Measurements from ENCODE around the gene ENKD1.

Gene ENKD1

DNA sequence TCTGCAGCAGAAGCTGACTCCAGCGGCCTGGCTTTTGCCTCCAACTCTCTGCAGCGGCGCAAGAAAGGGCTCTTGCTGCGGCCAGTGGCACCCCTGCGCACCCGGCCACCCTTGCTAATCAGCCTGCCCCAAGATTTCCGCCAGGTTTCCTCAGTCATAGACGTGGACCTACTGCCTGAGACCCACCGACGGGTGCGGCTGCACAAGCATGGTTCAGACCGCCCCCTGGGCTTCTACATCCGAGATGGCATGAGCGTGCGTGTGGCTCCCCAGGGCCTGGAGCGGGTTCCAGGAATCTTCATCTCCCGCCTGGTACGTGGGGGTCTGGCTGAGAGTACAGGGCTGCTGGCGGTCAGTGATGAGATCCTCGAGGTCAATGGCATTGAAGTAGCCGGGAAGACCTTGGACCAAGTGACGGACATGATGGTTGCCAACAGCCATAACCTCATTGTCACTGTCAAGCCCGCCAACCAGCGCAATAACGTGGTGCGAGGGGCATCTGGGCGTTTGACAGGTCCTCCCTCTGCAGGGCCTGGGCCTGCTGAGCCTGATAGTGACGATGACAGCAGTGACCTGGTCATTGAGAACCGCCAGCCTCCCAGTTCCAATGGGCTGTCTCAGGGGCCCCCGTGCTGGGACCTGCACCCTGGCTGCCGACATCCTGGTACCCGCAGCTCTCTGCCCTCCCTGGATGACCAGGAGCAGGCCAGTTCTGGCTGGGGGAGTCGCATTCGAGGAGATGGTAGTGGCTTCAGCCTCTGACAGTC lies 4.5 kb downstream of the ENKD1 start:
- DNase-seq, result no peak

DNA sequence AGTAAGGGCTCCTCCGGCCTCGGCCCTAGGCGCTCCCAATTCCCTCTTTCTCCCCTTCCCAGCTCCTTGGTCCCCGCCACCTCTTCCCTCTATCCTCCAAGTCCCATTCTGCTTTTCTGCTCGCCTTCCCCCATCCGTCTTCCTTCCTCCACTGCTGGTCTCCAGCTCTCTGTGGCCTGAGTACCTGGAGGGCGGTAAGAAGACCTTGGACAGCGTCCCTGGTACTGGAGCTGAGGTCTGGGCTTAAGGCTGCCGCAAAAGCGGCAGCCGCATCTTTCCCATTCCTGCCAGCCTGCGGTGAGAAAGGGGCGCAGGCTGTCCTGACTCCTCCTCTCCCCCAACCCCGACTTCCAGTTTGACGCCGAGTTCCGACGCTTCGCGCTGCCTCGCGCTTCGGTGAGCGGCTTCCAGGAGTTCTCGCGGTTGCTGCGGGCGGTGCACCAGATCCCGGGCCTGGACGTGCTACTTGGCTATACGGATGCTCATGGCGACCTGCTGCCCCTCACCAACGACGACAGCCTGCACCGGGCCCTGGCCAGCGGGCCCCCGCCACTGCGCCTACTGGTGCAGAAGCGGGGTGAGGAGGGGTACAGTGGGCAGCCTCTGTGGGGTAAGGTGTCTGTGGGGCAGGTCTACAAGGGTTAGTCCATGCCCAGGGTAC lies 5.3 kb downstream of the ENKD1 start:
- DNase-seq, result peak; percentile 46

DNA sequence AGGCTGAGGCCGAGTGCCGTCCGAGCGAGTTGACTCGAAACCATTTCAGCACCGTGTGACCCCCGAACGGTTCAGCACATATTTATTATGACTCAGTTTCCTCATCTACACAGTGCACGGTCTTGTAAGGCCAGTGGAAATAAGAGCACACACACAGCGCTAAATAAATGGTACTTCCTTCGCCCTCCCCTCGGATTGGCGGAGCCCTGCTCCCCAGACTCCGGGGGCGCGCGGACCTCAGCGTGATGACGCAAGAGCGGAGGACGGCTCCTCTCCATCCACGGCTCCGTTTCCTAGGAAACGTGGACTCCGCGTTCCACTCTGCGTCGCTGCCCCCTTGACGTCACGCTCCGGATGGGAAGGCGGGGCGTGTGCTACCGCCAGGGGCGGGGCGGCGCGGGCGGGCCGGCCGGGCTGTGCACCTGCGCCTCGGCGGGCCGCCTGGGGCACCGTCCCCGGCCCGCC lies 6.0 kb downstream of the ENKD1 start, which contains the start of gene PARD6A:
PARD6A (plus strand) TSS at position 397 of the 465 bp plus-strand sequence. CDS start 79 bp downstream, outside the sequence.
- DNase-seq, result peak; percentile 98

DNA sequence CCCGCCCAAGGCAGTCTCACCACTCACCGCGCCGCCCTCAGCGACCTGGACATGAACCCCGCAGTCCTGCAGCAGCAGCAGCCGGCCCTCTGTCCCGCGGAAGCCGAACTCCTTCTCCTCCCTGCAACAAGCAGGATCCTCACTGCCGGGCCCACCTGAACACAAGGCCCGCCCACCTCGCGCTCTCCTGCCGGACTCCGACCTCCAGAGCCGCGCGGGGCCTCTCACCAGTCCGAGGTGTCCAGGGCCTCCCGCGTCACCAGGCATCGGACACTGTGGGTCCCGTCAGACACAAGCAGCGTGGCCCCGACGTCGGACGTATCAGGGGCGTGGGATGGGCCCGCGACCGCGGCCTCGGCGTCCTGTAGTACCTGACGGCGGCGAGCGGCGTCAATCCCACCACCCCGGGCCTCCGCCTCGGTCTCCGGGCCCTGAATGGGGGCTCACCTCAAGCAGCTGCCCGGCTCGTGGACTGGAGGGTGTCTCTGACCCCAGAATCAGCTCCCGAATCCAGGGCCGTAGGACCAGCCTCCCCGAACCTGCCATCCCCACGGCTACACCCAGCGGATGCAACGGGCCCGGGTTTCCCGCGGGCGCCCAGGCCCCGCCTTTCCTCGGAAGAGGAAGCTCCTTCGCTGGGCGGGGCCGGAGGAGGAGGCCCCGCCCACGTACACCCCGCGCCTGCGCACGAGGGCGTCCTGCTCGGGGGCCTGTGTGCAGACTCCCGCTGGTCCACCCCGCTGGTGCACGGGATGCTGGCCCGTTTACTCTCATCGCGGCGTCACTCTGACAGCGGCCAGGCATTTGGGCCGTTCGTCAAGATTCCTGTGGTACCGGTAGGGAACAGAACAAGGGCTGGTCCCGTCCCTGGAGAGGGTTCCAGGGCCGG lies 6.6 kb downstream of the ENKD1 start, which contains the start of gene ACD:
ACD (minus strand) TSS at position 586 of the 889 bp plus-strand sequence; CDS start at position 546, 40 bp downstream.
- DNase-seq, result peak; percentile 94

DNA sequence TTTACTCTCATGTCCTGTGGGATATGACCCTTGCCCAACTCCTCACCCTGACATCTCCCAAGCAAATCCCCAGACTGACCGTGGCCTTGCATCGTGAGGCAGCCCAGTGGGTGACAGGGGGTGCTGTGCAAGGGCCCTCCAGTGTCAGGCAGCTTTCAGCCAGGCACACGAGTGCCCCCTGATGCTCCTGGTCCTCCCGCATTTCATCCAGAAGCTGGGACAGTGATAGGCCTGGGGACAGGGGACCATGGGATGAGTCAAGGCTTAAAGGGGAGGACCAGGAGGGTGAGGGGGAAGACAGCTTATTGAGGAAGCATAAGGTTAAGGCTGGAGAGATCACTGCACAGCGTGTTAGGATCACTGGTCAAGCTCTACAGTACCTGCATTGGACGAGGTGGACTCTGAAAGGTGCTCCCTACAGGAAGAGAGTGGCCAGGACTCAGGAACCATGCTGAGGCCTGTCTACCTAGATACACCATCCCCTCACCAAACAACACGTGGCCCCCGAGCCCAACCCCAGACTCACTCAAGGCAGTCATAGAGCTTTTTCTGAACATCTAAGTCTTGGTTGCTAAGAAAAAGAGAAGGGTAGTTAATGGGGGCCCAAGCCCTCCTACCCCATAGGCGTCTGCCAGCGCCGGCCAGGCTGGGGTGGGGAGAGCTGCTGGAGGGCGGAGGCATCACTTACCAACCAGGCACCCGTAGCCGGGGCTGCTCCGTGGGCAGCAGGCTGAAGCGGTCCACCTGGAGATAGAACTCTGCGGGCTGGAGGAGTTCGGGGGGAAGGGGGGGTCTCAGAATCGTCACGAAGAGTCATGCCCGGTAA lies 7.5 kb downstream of the ENKD1 start:
- DNase-seq, result no peak

- DNase-seq, result no peak
Observed at GRCh38 chr16:67657751-67658518, 8.6 kb downstream of the ENKD1 start.

- DNase-seq, result no peak
Observed at GRCh38 chr16:67657017-67657608, 9.4 kb downstream of the ENKD1 start.

- no peak for DNase-seq
Observed at GRCh38 chr16:67656344-67657016, 10.1 kb downstream of the ENKD1 start.

GRCh38 chr16:67655363-67655762 lies 11.2 kb downstream of the ENKD1 start:
- no peak for DNase-seq

DNA sequence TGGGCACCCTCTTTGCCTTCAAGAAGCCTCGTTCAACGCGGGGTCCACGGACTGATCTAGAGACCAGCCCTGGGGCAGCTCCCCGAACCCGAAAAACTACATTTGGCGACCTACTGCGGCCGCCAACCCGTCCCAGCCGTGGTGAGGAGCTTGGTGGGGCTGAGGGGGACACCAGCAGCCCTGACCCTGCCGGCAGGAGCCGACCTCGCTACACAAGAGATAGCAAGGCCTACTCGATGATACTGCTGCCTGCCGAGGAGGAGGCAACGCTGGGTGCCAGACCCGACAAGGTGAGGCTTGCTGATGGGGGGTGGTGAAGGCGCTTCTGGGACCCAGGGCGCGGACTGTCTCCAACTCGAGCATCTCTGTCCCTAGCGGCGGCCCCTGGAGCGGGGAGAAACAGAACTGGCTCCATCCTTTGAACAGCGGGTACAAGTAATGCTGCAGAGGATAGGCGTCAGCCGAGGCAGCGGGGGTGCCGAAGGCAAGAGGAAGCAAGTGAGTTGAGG lies 12.1 kb downstream of the ENKD1 start:
- no peak for DNase-seq

DNA sequence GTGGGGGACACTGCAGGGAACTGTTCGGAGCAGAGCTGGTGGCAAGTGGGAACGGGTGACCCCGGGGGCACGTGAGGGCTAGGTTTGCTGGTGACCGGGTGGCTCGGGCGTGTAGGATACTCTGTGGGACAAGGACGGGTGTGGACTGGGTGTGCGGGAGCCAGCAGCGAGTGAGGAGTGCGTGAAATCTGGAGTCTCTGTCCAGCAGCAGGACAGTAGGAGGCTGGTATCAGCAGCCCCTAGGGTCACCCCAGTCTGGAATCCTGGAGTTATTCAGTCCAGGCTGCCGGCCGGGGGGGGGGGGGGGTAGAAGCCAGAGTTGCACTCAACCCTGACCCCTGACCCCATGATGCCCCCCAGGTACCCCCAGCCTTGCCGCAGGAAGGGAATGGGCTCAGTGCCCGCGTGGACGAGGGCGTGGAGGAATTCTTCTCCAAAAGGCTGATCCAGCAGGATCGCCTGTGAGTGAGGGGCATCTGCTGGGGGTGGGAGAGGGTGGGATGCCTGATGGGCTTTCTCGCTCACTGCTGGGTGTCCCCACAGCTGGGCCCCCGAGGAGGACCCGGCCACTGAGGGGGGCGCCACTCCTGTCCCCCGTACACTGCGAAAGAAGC lies 12.7 kb downstream of the ENKD1 start:
- DNase-seq, result no peak

GRCh38 chr16:67653128-67653788 lies 13.3 kb downstream of the ENKD1 start:
- DNase-seq, result no peak

DNA sequence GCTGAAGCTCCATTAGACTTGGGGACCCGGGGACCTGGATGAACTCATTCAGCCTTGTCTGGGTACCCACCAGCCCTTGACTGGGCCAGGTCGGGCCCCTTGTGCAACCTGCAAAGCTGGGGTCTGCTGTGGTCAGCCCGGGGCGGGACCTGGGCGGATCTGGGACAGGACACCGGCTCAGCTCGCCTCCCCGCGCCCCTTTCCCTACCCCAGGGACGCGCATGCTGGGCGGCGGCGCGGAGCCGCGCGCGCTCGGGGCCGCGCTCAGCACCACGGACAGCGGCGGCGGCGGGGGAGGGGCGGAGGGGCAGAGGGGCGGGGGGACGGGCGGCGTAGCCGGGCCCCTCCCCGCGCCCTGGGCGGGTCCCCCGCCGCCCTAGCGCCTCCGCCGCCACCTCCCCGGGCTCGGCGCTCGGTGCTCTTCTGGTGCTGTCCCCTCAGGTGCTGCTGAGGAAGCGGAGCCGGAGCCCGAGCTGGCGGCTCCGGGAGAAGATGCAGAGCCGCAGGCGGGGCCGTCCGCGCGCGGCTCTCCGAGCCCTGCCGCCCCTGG lies 13.9 kb downstream of the ENKD1 start:
- DNase-seq, result no peak

GRCh38 chr16:67651847-67652246 lies 14.7 kb downstream of the ENKD1 start:
- DNase-seq, result no peak

DNA sequence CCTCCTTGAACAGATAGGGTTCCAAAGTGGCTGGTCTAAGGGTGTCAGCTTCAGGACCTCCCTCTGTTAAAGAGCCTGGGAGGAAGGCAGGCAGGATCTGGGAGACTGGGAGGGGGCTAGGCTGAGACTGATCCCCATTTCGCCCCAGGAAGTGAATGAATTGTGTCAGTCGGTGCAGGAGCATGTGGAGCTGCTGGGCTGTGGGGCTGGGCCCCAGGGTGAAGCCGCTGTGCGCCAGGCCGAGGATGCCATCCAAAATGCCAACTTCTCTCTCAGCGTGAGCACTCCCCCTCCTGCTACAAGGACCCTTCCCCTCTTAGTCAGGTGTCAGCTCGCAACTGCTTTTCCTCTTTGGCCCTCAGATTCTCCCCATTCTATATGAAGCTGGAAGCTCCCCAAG lies 15.5 kb downstream of the ENKD1 start:
- no peak for DNase-seq

DNA sequence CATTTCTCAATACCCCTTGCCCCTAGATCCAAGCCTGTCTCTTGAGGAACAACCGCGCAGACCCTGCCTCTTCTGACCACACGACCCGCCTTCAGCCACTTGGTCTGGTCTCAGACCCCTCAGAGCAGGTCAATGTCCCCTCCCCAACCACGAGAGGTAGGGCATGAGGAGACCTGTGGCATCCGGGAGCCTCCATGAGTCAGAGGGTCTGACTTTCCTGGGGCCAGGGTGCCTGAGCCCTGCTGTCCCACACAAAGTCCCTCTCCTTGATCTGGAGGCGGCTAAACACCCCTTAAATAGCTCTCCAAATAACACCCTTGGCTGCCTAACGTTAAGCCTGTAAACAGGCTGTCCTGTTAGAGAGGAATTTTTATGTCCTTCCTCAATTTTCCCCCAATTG lies 16.5 kb downstream of the ENKD1 start:
- no peak for DNase-seq

- no peak for DNase-seq
Observed at GRCh38 chr16:67649494-67649931, 17.0 kb downstream of the ENKD1 start.

DNA sequence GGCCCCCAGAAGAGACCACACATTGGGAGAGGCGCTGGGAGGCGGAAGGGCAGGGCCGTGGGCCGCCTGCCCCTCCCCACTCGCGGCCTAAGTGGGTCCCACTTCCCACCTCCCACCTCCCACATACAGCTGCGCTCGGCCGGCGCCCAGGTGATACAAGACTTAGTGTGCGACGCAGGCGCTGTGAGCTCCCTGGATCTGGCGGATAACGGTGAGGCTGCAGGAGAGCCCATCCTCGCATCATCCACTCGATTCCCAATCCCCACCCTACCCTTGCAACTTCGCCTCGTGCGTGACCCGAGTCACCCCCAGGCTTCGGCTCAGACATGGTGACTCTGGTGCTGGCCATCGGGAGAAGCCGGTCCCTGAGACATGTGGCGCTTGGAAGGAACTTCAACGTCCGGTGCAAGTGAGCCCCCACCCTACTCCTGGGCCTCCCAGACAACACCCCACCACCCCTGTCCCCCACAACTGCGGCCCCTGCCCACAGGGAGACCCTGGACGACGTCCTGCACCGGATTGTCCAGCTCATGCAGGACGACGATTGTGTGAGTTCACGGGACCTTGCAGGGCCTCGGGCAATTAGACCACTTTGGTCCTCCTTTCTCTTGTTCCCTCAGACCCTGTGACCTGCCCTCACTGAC lies 17.7 kb downstream of the ENKD1 start:
- DNase-seq, result no peak
